GM23248 (cell line): Measurements from ENCODE around the gene PTPN5.

Experiments used
- EZH2 ChIP-seq: fragments of 200-600 bp; sonication (generic); IDR thresholded peaks from 2 replicates; pipeline ENCODE4 v1.6.1; 2018; ENCODE audit warnings: antibody characterized with exemption, mild to moderate bottlenecking; ENCODE audit not compliant: insufficient read depth, poor library complexity, severe bottlenecking
- EZH2phosphoT487 ChIP-seq: fragments of 200-600 bp; sonication (generic); IDR thresholded peaks from 2 replicates; pipeline ENCODE4 v1.6.1; 2018; ENCODE audit warnings: antibody characterized with exemption, moderate library complexity, mild to moderate bottlenecking, low read depth; ENCODE audit not compliant: insufficient read depth

DNA sequence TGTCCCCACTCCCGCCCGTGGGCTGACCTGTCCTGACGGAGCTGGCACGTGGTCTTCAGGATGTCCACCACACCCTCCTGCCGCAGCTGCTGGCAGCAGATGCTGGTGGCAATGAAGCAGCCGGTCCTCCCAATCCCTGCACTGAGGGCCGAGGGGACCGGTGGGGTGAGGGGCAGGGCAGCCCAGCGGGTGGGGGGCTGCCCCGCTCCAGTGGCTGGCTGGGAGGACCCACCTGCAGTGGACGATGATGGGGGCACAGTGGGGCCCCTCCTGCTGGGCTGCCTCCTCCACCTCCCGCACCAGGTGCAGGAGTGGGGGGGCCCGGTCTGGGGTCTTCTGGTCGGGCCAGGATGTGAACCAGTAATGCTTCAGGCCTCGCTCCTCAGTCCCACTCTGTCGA lies 62.2 kb downstream of the PTPN5 start:
- TF ChIP-seq EZH2 (no peak), EZH2phosphoT487 (no peak)
